ENCODE data around the gene CUX1. TPM values are rescaled to one million over a fixed set of nuclear protein-coding genes. Genes with fewer than 3 reads are reported as not detected.

Gene CUX1
- total RNA-seq, 1 experiment from 2014 or later: 47.6 TPM

DNA sequence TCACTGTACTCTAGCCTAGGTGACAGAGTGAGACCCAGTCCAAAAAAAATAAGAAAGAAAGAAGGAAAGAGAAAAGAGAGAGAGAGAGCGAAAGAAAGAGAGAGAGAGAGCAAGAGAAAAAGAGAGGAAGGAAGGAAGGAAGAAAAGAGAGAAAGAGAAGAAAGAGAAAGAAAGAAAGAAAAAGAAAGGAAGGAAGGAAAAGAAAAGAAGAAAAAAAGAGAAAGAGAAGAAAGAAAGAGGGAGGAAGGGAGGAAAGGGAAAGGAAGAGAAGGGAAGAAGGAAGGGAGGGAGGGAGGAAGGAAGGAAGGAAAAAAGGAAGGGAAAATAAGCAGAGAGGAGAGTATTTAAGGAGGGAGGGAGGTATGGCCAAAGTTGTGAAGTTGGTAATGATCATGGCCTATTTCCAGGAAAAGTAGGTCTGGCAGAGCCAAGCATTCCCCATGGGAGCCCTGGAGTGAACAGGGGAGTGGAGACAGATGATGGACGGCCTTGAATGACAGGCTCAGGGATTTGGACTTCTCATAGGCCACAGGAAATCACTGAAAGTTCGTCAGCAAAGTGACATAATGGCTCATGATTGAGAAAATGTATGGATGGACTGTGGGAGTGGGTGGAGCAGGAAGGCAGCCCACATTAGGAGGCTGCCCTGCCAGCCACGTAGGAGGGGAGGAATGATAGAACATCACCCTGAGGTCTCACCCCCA lies 44.8 kb upstream of the CUX1 start:
- Mint-ChIP-seq H3K4me3 (ENCODE audit: unreplicated experiment) (no peak overlapping the region), H3K36me3 (ENCODE audit: insufficient read depth, unreplicated experiment) (no peaks in the 10 kb centered on the region), H3K27me3 (ENCODE audit: insufficient read depth, unreplicated experiment) (peaks cover 28% of the 10 kb centered on the region), H3K27ac (ENCODE audit: low read depth, unreplicated experiment) (no peak overlapping the region), H3K4me1 (ENCODE audit: insufficient read depth, unreplicated experiment) (no peaks in the 10 kb centered on the region), H3K9me3 (ENCODE audit: unreplicated experiment) (no peaks in the 10 kb centered on the region)
- CTCF ChIA-PET: interaction anchor here (0.6 kb wide), 1 partner anchor 235 kb away, joined by 3 read pairs; no protein-coding TSS in a partner anchor
- peak; percentile 17 for DNase-seq (ENCODE audit: unreplicated experiment)
- intact Hi-C loops (cut with micrococcal nuclease): no loop called here
- POLR2A ChIA-PET: no interaction called here
- no TSS peak for BruUV-seq (replicated peaks)
- TF ChIP-seq, protein P1, sequence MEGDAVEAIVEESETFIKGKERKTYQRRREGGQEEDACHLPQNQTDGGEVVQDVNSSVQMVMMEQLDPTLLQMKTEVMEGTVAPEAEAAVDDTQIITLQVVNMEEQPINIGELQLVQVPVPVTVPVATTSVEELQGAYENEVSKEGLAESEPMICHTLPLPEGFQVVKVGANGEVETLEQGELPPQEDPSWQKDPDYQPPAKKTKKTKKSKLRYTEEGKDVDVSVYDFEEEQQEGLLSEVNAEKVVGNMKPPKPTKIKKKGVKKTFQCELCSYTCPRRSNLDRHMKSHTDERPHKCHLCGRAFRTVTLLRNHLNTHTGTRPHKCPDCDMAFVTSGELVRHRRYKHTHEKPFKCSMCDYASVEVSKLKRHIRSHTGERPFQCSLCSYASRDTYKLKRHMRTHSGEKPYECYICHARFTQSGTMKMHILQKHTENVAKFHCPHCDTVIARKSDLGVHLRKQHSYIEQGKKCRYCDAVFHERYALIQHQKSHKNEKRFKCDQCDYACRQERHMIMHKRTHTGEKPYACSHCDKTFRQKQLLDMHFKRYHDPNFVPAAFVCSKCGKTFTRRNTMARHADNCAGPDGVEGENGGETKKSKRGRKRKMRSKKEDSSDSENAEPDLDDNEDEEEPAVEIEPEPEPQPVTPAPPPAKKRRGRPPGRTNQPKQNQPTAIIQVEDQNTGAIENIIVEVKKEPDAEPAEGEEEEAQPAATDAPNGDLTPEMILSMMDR (IDR thresholded peaks at IDR 0.05; ENCODE audit: unreplicated experiment): no peak

DNA sequence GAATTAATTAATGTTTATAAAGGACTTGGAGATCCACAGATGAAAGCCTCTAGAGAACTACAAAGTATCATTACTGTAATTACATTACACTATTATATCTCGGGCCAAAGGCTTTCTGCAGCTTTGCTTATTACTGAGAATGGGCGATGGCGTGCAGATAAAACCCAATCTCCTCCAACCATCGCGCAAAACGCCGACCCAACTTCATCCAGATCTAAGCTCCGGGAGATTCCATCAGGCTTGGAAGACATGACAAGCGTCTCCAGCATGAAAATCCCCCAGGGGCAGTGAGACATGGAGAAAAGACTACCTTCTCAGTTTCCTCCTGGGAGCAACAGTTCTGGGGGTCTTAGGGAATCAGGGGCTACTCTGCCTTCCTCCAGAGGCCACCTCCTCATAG lies 42.2 kb upstream of the CUX1 start:
- BruUV-seq (replicated peaks): no TSS peak
- peaks cover 28% of the 10 kb centered on the region for H3K27me3 Mint-ChIP-seq (ENCODE audit: insufficient read depth, unreplicated experiment)
- DNase-seq (ENCODE audit: unreplicated experiment): no peak
- intact Hi-C loops (cut with micrococcal nuclease): no loop called here
- no peaks in the 10 kb centered on the region for H3K9me3 Mint-ChIP-seq (ENCODE audit: unreplicated experiment)
- CTCF ChIA-PET: interaction anchor here (0.6 kb wide), 1 partner anchor 16 kb away, joined by 6 read pairs; no protein-coding TSS in a partner anchor
- no peaks in the 10 kb centered on the region for H3K4me1 Mint-ChIP-seq (ENCODE audit: insufficient read depth, unreplicated experiment)
- POLR2A ChIA-PET: interaction anchor here (0.7 kb wide), 1 partner anchor 88 kb away, joined by 3 read pairs; no protein-coding TSS in a partner anchor
- no peaks in the 10 kb centered on the region for H3K36me3 Mint-ChIP-seq (ENCODE audit: insufficient read depth, unreplicated experiment)
- H3K27ac Mint-ChIP-seq (ENCODE audit: low read depth, unreplicated experiment): no peak overlapping the region
- H3K4me3 Mint-ChIP-seq (ENCODE audit: unreplicated experiment): no peak overlapping the region
- TF ChIP-seq, protein P1 (IDR thresholded peaks at IDR 0.05; ENCODE audit: unreplicated experiment): no peak

DNA sequence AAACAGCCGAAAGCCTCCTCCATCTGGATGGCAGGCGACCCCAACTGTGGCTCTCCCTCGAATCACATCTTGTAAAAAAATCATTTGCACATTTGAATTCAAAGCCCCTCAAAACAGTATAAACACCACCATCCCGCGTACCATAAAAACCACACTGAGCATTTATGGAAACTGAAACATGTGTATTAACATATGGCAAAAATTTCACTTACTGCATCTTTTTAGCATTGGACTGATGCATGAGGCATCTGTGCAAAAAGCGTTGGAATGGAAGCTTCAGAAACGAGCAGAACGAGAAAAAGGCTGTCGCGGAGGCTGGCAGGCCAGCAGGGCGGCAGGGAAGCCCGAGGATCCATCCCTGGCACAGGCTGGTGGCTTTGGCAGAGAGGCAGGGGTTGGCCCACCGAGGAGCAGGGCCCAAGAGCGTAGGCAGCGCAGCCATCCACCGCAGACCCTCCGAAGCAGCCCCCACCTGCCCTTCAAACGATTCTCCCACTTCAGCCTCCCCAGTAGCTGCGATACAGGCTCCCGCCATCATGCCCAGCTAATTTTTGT lies 39.3 kb upstream of the CUX1 start:
- Mint-ChIP-seq H3K4me3 (ENCODE audit: unreplicated experiment) (no peak overlapping the region), H3K36me3 (ENCODE audit: insufficient read depth, unreplicated experiment) (no peaks in the 10 kb centered on the region), H3K27ac (ENCODE audit: low read depth, unreplicated experiment) (no peak overlapping the region), H3K4me1 (ENCODE audit: insufficient read depth, unreplicated experiment) (no peaks in the 10 kb centered on the region), H3K9me3 (ENCODE audit: unreplicated experiment) (no peaks in the 10 kb centered on the region), H3K27me3 (ENCODE audit: insufficient read depth, unreplicated experiment) (peaks cover 18% of the 10 kb centered on the region)
- TF ChIP-seq, protein P1 (IDR thresholded peaks at IDR 0.05; ENCODE audit: unreplicated experiment): no peak
- POLR2A ChIA-PET: no interaction called here
- DNase-seq (ENCODE audit: unreplicated experiment): no peak
- CTCF ChIA-PET: interaction anchor here (0.7 kb wide), 1 partner anchor 14 kb away, joined by 3 read pairs; no protein-coding TSS in a partner anchor
- no TSS peak for BruUV-seq (replicated peaks)
- intact Hi-C loops (cut with micrococcal nuclease): no loop called here

DNA sequence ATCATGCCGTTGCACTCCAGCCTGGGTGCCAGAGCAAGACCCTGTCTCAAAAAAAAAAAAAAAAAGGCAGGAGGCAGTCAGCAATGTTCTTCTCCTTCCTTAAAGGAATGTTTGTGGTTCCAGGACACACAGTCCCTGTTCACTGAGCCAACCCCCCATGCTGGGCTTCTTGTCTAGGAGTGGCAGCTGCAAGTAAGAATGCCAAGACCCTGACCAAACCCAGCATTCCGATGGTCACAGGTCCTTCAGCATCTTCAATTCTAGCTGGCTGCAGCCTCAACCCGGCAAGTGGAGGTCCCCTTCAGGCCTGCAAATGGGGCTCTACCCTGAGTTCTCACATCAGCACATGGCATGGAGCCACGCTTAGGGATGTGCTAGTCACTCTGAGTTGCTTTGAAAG lies 38.2 kb upstream of the CUX1 start:
- H3K36me3 Mint-ChIP-seq (ENCODE audit: insufficient read depth, unreplicated experiment): no peaks in the 10 kb centered on the region
- CTCF ChIA-PET: interaction anchor here (0.5 kb wide), 1 partner anchor 8 kb away, joined by 3 read pairs; no protein-coding TSS in a partner anchor
- no TSS peak for BruUV-seq (replicated peaks)
- H3K27me3 Mint-ChIP-seq (ENCODE audit: insufficient read depth, unreplicated experiment): peaks cover 28% of the 10 kb centered on the region
- H3K4me3 Mint-ChIP-seq (ENCODE audit: unreplicated experiment): no peak overlapping the region
- TF ChIP-seq, protein P1 (IDR thresholded peaks at IDR 0.05; ENCODE audit: unreplicated experiment): no peak
- intact Hi-C loops (cut with micrococcal nuclease): no loop called here
- POLR2A ChIA-PET: interaction anchor here (0.6 to 0.9 kb wide), 3 partner anchors 11 to 1637 kb away, joined by 3 read pairs; no protein-coding TSS in a partner anchor
- peaks cover 6% of the 10 kb centered on the region for H3K4me1 Mint-ChIP-seq (ENCODE audit: insufficient read depth, unreplicated experiment)
- H3K27ac Mint-ChIP-seq (ENCODE audit: low read depth, unreplicated experiment): no peak overlapping the region
- H3K9me3 Mint-ChIP-seq (ENCODE audit: unreplicated experiment): no peaks in the 10 kb centered on the region
- no peak for DNase-seq (ENCODE audit: unreplicated experiment)
